ENCODE measurements around the gene OR5T3.

OR5T3 gene

DNA sequence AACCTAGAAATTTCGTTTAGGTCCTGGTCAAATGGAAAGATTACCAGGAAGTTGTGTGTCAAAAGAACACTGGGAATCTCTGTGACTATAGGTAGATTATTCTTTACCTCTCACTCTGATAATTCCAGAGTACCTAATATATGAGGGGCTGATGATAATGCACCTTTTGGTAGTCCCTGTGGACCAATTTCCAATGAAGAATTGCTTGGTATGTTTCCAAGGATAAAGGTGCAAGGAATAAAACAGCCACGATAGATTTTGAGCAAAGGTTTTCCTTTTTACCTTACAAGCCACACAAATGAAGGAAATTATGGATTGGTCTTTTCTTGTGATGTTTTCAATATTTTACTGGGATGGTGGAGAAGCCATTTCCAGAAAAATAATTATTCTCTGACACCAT is 40.1 kb downstream of the OR5T3 start, which contains the start of gene OR8H1:
OR8H1 (minus strand) TSS at position 101 of the 400 bp plus-strand sequence. CDS start 1,192 bp downstream, outside the sequence.
- TF ChIP-seq, protein P1, sequence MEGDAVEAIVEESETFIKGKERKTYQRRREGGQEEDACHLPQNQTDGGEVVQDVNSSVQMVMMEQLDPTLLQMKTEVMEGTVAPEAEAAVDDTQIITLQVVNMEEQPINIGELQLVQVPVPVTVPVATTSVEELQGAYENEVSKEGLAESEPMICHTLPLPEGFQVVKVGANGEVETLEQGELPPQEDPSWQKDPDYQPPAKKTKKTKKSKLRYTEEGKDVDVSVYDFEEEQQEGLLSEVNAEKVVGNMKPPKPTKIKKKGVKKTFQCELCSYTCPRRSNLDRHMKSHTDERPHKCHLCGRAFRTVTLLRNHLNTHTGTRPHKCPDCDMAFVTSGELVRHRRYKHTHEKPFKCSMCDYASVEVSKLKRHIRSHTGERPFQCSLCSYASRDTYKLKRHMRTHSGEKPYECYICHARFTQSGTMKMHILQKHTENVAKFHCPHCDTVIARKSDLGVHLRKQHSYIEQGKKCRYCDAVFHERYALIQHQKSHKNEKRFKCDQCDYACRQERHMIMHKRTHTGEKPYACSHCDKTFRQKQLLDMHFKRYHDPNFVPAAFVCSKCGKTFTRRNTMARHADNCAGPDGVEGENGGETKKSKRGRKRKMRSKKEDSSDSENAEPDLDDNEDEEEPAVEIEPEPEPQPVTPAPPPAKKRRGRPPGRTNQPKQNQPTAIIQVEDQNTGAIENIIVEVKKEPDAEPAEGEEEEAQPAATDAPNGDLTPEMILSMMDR (IDR thresholded peaks at IDR 0.05; ENCODE audit: control insufficient read depth, extremely low read depth, insufficient read depth) = no peak
- H3K4me3 ChIP-seq (ENCODE audit: low read depth, low read length) = no peak within 1 kb of the TSS
- no peak for DNase-seq (ENCODE audit: low read depth)

DNA sequence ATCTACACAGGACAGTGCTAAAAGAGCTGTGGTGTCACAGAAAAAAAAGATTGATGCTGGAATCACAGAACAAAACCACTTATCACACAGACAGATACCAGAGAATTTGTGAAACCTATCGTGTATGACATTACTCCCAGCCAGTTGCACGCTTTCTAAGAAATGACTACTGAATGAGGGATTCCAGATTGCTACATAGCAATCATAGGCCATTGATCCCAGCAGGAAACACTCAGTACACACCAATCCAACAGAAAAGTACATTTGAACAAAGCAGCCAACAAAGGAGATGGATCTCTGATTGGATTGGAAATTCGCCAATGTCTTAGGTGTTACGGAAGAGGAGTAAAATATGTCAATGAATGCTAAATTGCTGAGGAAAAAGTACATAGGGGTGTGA is 44.8 kb downstream of the OR5T3 start:
- no peak for DNase-seq (ENCODE audit: low read depth)
- TF ChIP-seq, protein P1 (IDR thresholded peaks at IDR 0.05; ENCODE audit: control insufficient read depth, extremely low read depth, insufficient read depth) = no peak
- H3K4me3 ChIP-seq (ENCODE audit: low read depth, low read length) = no peak overlapping the region

Measured in LNCaP clone FGC (cell line).